IMR-90 (cell line): Measurements from ENCODE around the gene EEF2K. TPM values are rescaled to one million over a fixed set of nuclear protein-coding genes. Genes with fewer than 3 reads are reported as not detected.

Experiments used
- ATAC-seq: fragments of 200-7000 bp; cut with Tn5 transposase; 2 replicates; pipeline ENCODE4 v1.9.1; 2020; ENCODE audit warnings: low read depth, mild to moderate bottlenecking, moderate library complexity
- BruUV-seq: library from RNA; stranded (reverse); fragments of 400-500 nt; replicated peaks from 2 replicates; lab custom pipeline; 2021; lab: Mats Ljungman, UMichigan
- CTCF ChIA-PET: fragments of 300-600 bp; formaldehyde crosslinking; extraction: SDS; loops from one replicate; lab custom pipeline; 2021; ENCODE audit warnings: antibody characterized with exemption; lab: Yijun Ruan, JAX
- POLR2A ChIA-PET: fragments of 300-600 bp; sonication (Branson Sonifier 250); formaldehyde crosslinking; loops from one replicate; lab custom pipeline; 2022; ENCODE audit warnings: antibody characterized with exemption; ENCODE audit not compliant: unreplicated experiment; lab: Charles Lee
- DNase-seq: peaks from one replicate; pipeline ENCODE4 v3.0.0; 2013
- H2AFZ ChIP-seq: replicated peaks from 2 replicates; pipeline ENCODE3; 2013; ENCODE audit warnings: low read length, mild to moderate bottlenecking; ENCODE audit not compliant: poor library complexity
- H2AK5ac ChIP-seq: 2 replicates; pipeline ENCODE4 v1.6.1; 2013; ENCODE audit warnings: low read depth, low read length, inconsistent platforms
- H2AK9ac ChIP-seq: replicated peaks from 2 replicates; pipeline ENCODE3; 2013; ENCODE audit warnings: mild to moderate bottlenecking, low read depth, low read length, moderate library complexity; ENCODE audit not compliant: poor library complexity
- H2BK120ac ChIP-seq: 2 replicates; pipeline ENCODE4 v1.6.1; 2013; ENCODE audit warnings: low read depth, low read length, inconsistent platforms
- H2BK15ac ChIP-seq: 3 replicates; pipeline ENCODE4 v1.6.1; 2013; ENCODE audit warnings: low read depth, low read length, inconsistent platforms
- H2BK20ac ChIP-seq: 2 replicates; pipeline ENCODE4 v1.6.1; 2013; ENCODE audit warnings: low read depth, mild to moderate bottlenecking, inconsistent platforms, low read length, moderate library complexity
- H2BK5ac ChIP-seq: 2 replicates; pipeline ENCODE4 v1.6.1; 2013; ENCODE audit warnings: mild to moderate bottlenecking, low read depth, low read length, inconsistent platforms; ENCODE audit not compliant: poor library complexity, severe bottlenecking
- H3K14ac ChIP-seq: replicated peaks from 2 replicates; pipeline ENCODE4 v1.6.1; 2013; ENCODE audit warnings: low read depth, low read length, inconsistent platforms
- H3K18ac ChIP-seq: 2 replicates; pipeline ENCODE4 v1.6.1; 2013; ENCODE audit warnings: low read depth, low read length, control low read depth
- H3K23ac ChIP-seq: 2 replicates; pipeline ENCODE4 v1.6.1; 2013; ENCODE audit warnings: low read depth, low read length, inconsistent platforms
- H3K27ac ChIP-seq: 2 replicates; pipeline ENCODE4 v1.5.1; 2013; ENCODE audit warnings: mild to moderate bottlenecking, control low read depth, low read length; ENCODE audit not compliant: insufficient read depth
- H3K27me3 ChIP-seq: 2 replicates; pipeline ENCODE4 v1.6.1; 2013; ENCODE audit warnings: low read length; ENCODE audit not compliant: control insufficient read depth, insufficient read depth
- H3K36me3 ChIP-seq: 2 replicates; pipeline ENCODE4 v1.6.1; 2013; ENCODE audit warnings: low read length, mixed read lengths; ENCODE audit not compliant: control insufficient read depth, insufficient read depth
- H3K4ac ChIP-seq: 2 replicates; pipeline ENCODE4 v1.6.1; 2013; ENCODE audit warnings: low read depth, low read length, inconsistent platforms
- H3K4me1 ChIP-seq: 2 replicates; pipeline ENCODE4 v1.6.1; 2013; ENCODE audit warnings: low read length, mixed read lengths; ENCODE audit not compliant: control insufficient read depth, insufficient read depth
- H3K4me2 ChIP-seq: 2 replicates; pipeline ENCODE4 v1.6.1; 2013; ENCODE audit warnings: low read depth, mild to moderate bottlenecking, control low read depth, low read length, moderate library complexity
- H3K4me3 ChIP-seq: 2 replicates; pipeline ENCODE4 v1.5.1; 2013; ENCODE audit warnings: low read depth, mild to moderate bottlenecking, control low read depth, low read length, moderate library complexity; ENCODE audit not compliant: insufficient read depth
- H3K56ac ChIP-seq: 2 replicates; pipeline ENCODE4 v1.6.1; 2013; ENCODE audit warnings: low read length, inconsistent platforms; ENCODE audit not compliant: insufficient read depth; ENCODE audit errors: extremely low read depth
- H3K79me1 ChIP-seq, 2 experiments: 2 replicates each; pipeline ENCODE4 v1.6.1; 2013; ENCODE audit warnings: low read length in 2 of 2, inconsistent platforms in 1 of 2, low read depth in 1 of 2
- H3K9ac ChIP-seq: 2 replicates; pipeline ENCODE4 v1.6.1; 2013; ENCODE audit warnings: low read depth, low read length, control low read depth
- H3K9me1 ChIP-seq: 2 replicates; pipeline ENCODE4 v1.6.1; 2013; ENCODE audit warnings: low read length, inconsistent platforms; ENCODE audit not compliant: insufficient read depth
- H3K9me3 ChIP-seq: 2 replicates; pipeline ENCODE4 v1.6.1; 2013; ENCODE audit warnings: low read length; ENCODE audit not compliant: control insufficient read depth, insufficient read depth
- H4K20me1 ChIP-seq: 2 replicates; pipeline ENCODE4 v1.6.1; 2013; ENCODE audit warnings: low read length, inconsistent platforms; ENCODE audit not compliant: insufficient read depth
- H4K5ac ChIP-seq: 2 replicates; pipeline ENCODE4 v1.6.1; 2013; ENCODE audit warnings: mild to moderate bottlenecking, low read depth, low read length, control low read depth
- H4K8ac ChIP-seq, 2 experiments: 2 replicates each; pipeline ENCODE4 v1.6.1; 2013; ENCODE audit warnings: low read depth in 2 of 2, low read length in 2 of 2, control low read depth in 1 of 2, inconsistent platforms in 1 of 2
- H4K91ac ChIP-seq: 2 replicates; pipeline ENCODE4 v1.6.1; 2013; ENCODE audit warnings: low read depth, low read length, inconsistent platforms; ENCODE audit not compliant: insufficient read depth
- BHLHE40 ChIP-seq: fragments of 150-350 bp; IDR thresholded peaks from 2 replicates; pipeline ENCODE4 v1.6.1; 2016; ENCODE audit warnings: mild to moderate bottlenecking, low read depth, low read length
- CEBPB ChIP-seq: IDR thresholded peaks from 2 replicates; pipeline ENCODE4 v1.6.1; 2012; ENCODE audit warnings: low read depth, low read length, improper control_type of control experiment
- CHD1 ChIP-seq: IDR thresholded peaks from 2 replicates; pipeline ENCODE4 v1.6.1; 2012; ENCODE audit warnings: low read depth, low read length, improper control_type of control experiment
- CTCF ChIP-seq: conservative IDR thresholded peaks from 2 replicates; pipeline ENCODE4 v1.5.1; 2012; ENCODE audit warnings: mild to moderate bottlenecking, low read depth, low read length, improper control_type of control experiment
- ELK1 ChIP-seq: fragments of 150-350 bp; IDR thresholded peaks from 2 replicates; pipeline ENCODE4 v1.6.1; 2016; ENCODE audit warnings: low read depth, mild to moderate bottlenecking, low read length, moderate library complexity, borderline replicate concordance
- FOS ChIP-seq: fragments of 150-350 bp; IDR thresholded peaks from 2 replicates; pipeline ENCODE4 v1.6.1; 2016; ENCODE audit warnings: low read depth, low read length
- MAFK ChIP-seq: IDR thresholded peaks from 2 replicates; pipeline ENCODE4 v1.6.1; 2012; ENCODE audit warnings: low read depth, low read length, improper control_type of control experiment
- MAZ ChIP-seq: IDR thresholded peaks from 2 replicates; pipeline ENCODE4 v1.6.1; 2012; ENCODE audit warnings: low read depth, mild to moderate bottlenecking, low read length, improper control_type of control experiment, moderate library complexity, borderline replicate concordance
- MXI1 ChIP-seq: IDR thresholded peaks from 2 replicates; pipeline ENCODE4 v1.6.1; 2012; ENCODE audit warnings: low read depth, mild to moderate bottlenecking, low read length, moderate library complexity, borderline replicate concordance
- NFE2L2 ChIP-seq: fragments of 150-350 bp; IDR thresholded peaks from 2 replicates; pipeline ENCODE4 v1.6.1; 2016; ENCODE audit warnings: low read depth, mild to moderate bottlenecking, low read length
- POLR2A ChIP-seq: IDR thresholded peaks from 2 replicates; pipeline ENCODE4 v1.6.1; 2012; ENCODE audit warnings: mild to moderate bottlenecking, low read depth, low read length
- RAD21 ChIP-seq: IDR thresholded peaks from 2 replicates; pipeline ENCODE4 v1.6.1; 2012; ENCODE audit warnings: low read length, improper control_type of control experiment
- RCOR1 ChIP-seq: IDR thresholded peaks from 2 replicates; pipeline ENCODE4 v1.6.1; 2012; ENCODE audit warnings: mild to moderate bottlenecking, low read length, improper control_type of control experiment; ENCODE audit not compliant: insufficient replicate concordance
- RFX5 ChIP-seq: IDR thresholded peaks from 2 replicates; pipeline ENCODE4 v1.8.0; 2012; ENCODE audit warnings: low read depth, mild to moderate bottlenecking, low read length, moderate library complexity
- SMC3 ChIP-seq: fragments of 150-350 bp; IDR thresholded peaks from 2 replicates; pipeline ENCODE4 v1.6.1; 2016; ENCODE audit warnings: low read depth, mild to moderate bottlenecking, antibody characterized with exemption, low read length, moderate library complexity
- USF2 ChIP-seq: fragments of 150-350 bp; IDR thresholded peaks from 2 replicates; pipeline ENCODE4 v1.6.1; 2017; ENCODE audit warnings: mild to moderate bottlenecking, antibody characterized with exemption, low read length, low read depth
- WGBS, 2 experiments: methylation state at CpG; one replicate each; pipeline versions ENCODE4 v1.1.5 to v1.1.7; 2013; ENCODE audit warnings: missing lambda C conversion rate in 2 of 2; ENCODE audit not compliant: insufficient read length in 1 of 2; ENCODE audit errors: extremely low coverage in 2 of 2; 5-methylcytosine and 5-hydroxymethylcytosine counted together
- dilution Hi-C: fragments of 300-500 bp; cut with HindIII; formaldehyde crosslinking; loops from one replicate; pipeline ENCODE4 v1.14.3; 2018; ENCODE audit warnings: low sequenced_read_pairs; ENCODE audit not compliant: unreplicated experiment
- in situ Hi-C: fragments of 300-500 bp; cut with MboI; formaldehyde crosslinking; loops from 3 replicates; pipeline ENCODE4 v1.14.3; 2019; ENCODE audit warnings: low sequenced_read_pairs, inconsistent platforms, mixed read lengths
- intact Hi-C: fragments of 100-400 bp; cut with micrococcal nuclease; formaldehyde crosslinking; loops from 2 replicates; pipeline ENCODE4 v1.10.0; 2022
- polyA plus RNA-seq, 3 experiments: library from polyadenylated mRNA; depleted of rRNA; stranded (reverse); fragments of >200 nt; gene quantifications; 2 replicates each; pipeline ENCODE4 v1.2.3, GENCODE V29; 2012; ENCODE audit warnings: low replicate concordance in 1 of 3
- total RNA-seq: library from RNA; depleted of rRNA; stranded (reverse); fragments of >200 nt; gene quantifications from 2 replicates; pipeline ENCODE4 v1.2.3, GENCODE V29; 2012

The EEF2K gene
- total and polyA plus RNA-seq, 2 of the 4 experiments (the other 2 are of a cell fraction): 9.7 to 16.5 TPM

GRCh38 chr16:22222006-22222405, 15.9 kb downstream of the EEF2K start:
- no peak overlapping the region for H2AFZ ChIP-seq
- no peak overlapping the region for H2AK9ac ChIP-seq
- H2BK5ac ChIP-seq: no peak overlapping the region
- no peak overlapping the region for H3K18ac ChIP-seq
- no peak overlapping the region for H2AK5ac ChIP-seq
- no peak overlapping the region for H2BK15ac ChIP-seq
- in situ Hi-C loops (no loop called here), intact Hi-C loops (no loop called here), dilution Hi-C loops (no loop called here)
- H3K9me1 ChIP-seq: peaks cover 23% of the 10 kb centered on the region
- CTCF ChIA-PET: no interaction called here
- H3K9me3 ChIP-seq: no peaks in the 10 kb centered on the region
- BruUV-seq: no TSS peak
- ATAC-seq: no peak
- POLR2A ChIA-PET: no interaction called here
- no peak overlapping the region for H3K27ac ChIP-seq
- no peak overlapping the region for H4K8ac ChIP-seq
- no peak overlapping the region for H2BK20ac ChIP-seq
- H3K4me3 ChIP-seq: no peak overlapping the region
- H3K4me2 ChIP-seq: no peak overlapping the region
- H2BK120ac ChIP-seq: no peak overlapping the region
- no peak overlapping the region for H4K5ac ChIP-seq
- no peaks in the 10 kb centered on the region for H3K27me3 ChIP-seq
- H3K36me3 ChIP-seq: peaks cover 11% of the 10 kb centered on the region; the same call in 1 of the 2 replicates
- no peak overlapping the region for H4K91ac ChIP-seq
- no peak overlapping the region for H3K4ac ChIP-seq
- no peak overlapping the region for H3K9ac ChIP-seq
- no CpG with 5 or more reads among the region's 2 CpGs for WGBS, 2 experiments
- H4K20me1 ChIP-seq: peaks cover 42% of the 10 kb centered on the region
- no peak overlapping the region for H3K56ac ChIP-seq
- no peak overlapping the region for H3K14ac ChIP-seq
- TF ChIP-seq CEBPB (no peak), RFX5 (no peak), POLR2A (no peak), NFE2L2 (no peak), MXI1 (no peak), CHD1 (no peak), USF2 (no peak), MAFK (no peak), CTCF (no peak), ELK1 (no peak), MAZ (no peak), BHLHE40 (no peak), FOS (no peak), RCOR1 (no peak), RAD21 (no peak), SMC3 (no peak)
- H3K79me1 ChIP-seq: peaks cover 27 to 76% of the 10 kb centered on the region in 2 experiments
- no peak for DNase-seq
- H3K23ac ChIP-seq: no peak overlapping the region
- H3K4me1 ChIP-seq: peaks cover 2% of the 10 kb centered on the region; the same call in 1 of the 2 replicates
